GM23338 (cell line): ENCODE measurements around the gene DDX50.

Experiments
- CREB1 ChIP-seq: fragments of 250-450 bp; sonication (Bioruptor Pico); IDR thresholded peaks from 2 replicates; pipeline ENCODE4 v1.5.0; 2020; ENCODE audit warnings: low read depth, mild to moderate bottlenecking, moderate library complexity
- EZH2 ChIP-seq: fragments of 200-600 bp; sonication (generic); IDR thresholded peaks from one replicate; pipeline ENCODE4 v1.8.0; 2017; ENCODE audit warnings: antibody characterized with exemption, mild to moderate bottlenecking, low read depth; ENCODE audit not compliant: unreplicated experiment
- EZH2phosphoT487 ChIP-seq: fragments of 200-600 bp; sonication (generic); IDR thresholded peaks from one replicate; pipeline ENCODE4 v1.8.1; 2018; ENCODE audit warnings: antibody characterized with exemption; ENCODE audit not compliant: unreplicated experiment
- JUNB ChIP-seq: IDR thresholded peaks from one replicate; pipeline ENCODE4 v1.6.1; 2016; ENCODE audit warnings: antibody characterized with exemption; ENCODE audit not compliant: unreplicated experiment
- NANOG ChIP-seq: IDR thresholded peaks from 2 replicates; pipeline ENCODE4 v1.6.1; 2016; ENCODE audit warnings: antibody characterized with exemption, borderline replicate concordance
- POLR2AphosphoS5 ChIP-seq: IDR thresholded peaks from 2 replicates; pipeline ENCODE4 v1.6.1; 2016; ENCODE audit warnings: antibody characterized with exemption, low read depth
- REST ChIP-seq: IDR thresholded peaks from one replicate; pipeline ENCODE4 v1.6.1; 2018; ENCODE audit warnings: antibody characterized with exemption; ENCODE audit not compliant: unreplicated experiment
- TF ChIP-seq, protein P1 (sequence below), 2 experiments: fragments of 200-600 bp in 1 of 2; sonication (generic) in 1 of 2; conservative IDR thresholded peaks; 2 replicates each; pipeline versions ENCODE4 v1.5.1 to v1.6.1; 2016 to 2017; ENCODE audit warnings: antibody characterized with exemption in 2 of 2, low read depth in 2 of 2, mild to moderate bottlenecking in 2 of 2, moderate library complexity in 1 of 2

- TF ChIP-seq EZH2phosphoT487 (no peak), NANOG (no peak), POLR2AphosphoS5 (no peak), EZH2 (no peak), REST (no peak), CREB1 (CRISPR knock-in tag) (no peak), JUNB (no peak)
- TF ChIP-seq, protein P1, sequence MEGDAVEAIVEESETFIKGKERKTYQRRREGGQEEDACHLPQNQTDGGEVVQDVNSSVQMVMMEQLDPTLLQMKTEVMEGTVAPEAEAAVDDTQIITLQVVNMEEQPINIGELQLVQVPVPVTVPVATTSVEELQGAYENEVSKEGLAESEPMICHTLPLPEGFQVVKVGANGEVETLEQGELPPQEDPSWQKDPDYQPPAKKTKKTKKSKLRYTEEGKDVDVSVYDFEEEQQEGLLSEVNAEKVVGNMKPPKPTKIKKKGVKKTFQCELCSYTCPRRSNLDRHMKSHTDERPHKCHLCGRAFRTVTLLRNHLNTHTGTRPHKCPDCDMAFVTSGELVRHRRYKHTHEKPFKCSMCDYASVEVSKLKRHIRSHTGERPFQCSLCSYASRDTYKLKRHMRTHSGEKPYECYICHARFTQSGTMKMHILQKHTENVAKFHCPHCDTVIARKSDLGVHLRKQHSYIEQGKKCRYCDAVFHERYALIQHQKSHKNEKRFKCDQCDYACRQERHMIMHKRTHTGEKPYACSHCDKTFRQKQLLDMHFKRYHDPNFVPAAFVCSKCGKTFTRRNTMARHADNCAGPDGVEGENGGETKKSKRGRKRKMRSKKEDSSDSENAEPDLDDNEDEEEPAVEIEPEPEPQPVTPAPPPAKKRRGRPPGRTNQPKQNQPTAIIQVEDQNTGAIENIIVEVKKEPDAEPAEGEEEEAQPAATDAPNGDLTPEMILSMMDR (conservative IDR thresholded peaks at IDR 0.05; ENCODE audit: low read depth in 2 of 2) = no peak
Measured at GRCh38 chr10:68895041-68895440, 6.1 kb upstream of the DDX50 start.
